ENCODE data around the gene PAX3.

The PAX3 gene

DNA sequence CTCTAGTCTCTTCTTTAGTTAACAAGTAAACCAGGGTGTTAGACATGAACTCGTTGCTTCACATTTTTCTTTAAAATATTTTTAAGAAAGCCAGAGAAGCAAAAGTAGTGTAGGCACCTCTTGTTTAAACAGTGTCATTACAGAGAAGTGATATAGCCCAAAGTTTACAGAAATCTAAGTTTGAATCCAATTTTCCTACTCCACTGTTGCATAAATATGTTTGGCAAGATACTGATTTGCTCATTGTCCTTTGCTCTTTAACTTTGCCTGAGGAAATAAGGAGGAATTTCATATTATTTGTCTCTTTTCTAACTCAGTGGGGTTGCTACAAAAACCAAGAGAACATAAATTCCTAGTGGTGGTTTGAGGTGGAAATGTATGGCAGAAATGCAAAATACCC is 81.1 kb downstream of the PAX3 start:
- Histone ChIP-seq H3K27me3 (ENCODE audit: control insufficient read depth, insufficient read depth, low read length) (no peaks in the 10 kb centered on the region), H3K4me3 (ENCODE audit: low read length) (no peak overlapping the region), H3K36me3 (ENCODE audit: control insufficient read depth, insufficient read depth, low read length) (no peaks in the 10 kb centered on the region), H3K9ac (ENCODE audit: low read length) (no peak overlapping the region), H3K4me1 (ENCODE audit: control insufficient read depth, insufficient read depth, low read length) (no peaks in the 10 kb centered on the region), H3K9me3 (ENCODE audit: control insufficient read depth, low read length) (no peaks in the 10 kb centered on the region)

DNA sequence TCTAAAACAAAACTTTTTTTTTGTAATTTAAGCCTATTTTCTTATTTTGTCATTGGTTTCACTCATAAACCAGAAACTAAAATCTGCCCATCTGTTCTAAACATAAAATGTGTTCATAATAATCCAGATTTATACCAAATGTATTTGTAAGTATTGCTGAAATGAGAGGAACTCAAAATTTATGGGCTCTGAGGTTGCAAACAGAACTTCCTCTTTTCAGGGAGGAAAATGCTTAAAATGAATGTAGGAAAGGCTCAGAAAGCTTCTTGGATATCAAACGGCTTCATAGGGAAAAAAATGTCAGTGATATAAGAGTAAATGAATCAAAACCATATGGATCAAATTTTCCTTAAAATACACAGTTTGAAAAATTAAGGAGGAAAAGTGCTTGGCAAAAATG is 83.9 kb downstream of the PAX3 start:
- Histone ChIP-seq H3K27me3 (ENCODE audit: control insufficient read depth, insufficient read depth, low read length) (no peaks in the 10 kb centered on the region), H3K36me3 (ENCODE audit: control insufficient read depth, insufficient read depth, low read length) (no peaks in the 10 kb centered on the region), H3K4me3 (ENCODE audit: low read length) (no peak overlapping the region), H3K9me3 (ENCODE audit: control insufficient read depth, low read length) (no peaks in the 10 kb centered on the region), H3K4me1 (ENCODE audit: control insufficient read depth, insufficient read depth, low read length) (no peaks in the 10 kb centered on the region), H3K9ac (ENCODE audit: low read length) (no peak overlapping the region)

DNA sequence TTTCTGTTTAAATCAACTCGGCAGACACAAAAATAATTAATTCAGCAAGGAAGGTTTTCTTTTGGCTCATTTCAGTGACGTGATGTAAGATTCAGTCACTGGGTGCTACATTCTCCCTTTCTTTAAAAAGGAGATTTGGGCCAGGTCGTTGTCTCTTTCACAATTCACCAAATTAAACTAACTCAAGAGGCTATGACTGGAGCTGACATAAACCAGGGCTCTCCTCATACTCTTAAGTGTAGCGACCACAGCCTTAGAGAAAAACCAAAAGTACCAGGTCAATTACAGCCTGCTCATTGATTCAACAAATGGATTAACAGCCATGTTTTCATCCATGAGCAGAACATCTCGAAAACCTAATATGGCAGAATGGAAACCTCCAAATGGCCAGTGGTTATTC is 85.7 kb downstream of the PAX3 start:
- H3K4me1 ChIP-seq (ENCODE audit: control insufficient read depth, insufficient read depth, low read length): no peaks in the 10 kb centered on the region

DNA sequence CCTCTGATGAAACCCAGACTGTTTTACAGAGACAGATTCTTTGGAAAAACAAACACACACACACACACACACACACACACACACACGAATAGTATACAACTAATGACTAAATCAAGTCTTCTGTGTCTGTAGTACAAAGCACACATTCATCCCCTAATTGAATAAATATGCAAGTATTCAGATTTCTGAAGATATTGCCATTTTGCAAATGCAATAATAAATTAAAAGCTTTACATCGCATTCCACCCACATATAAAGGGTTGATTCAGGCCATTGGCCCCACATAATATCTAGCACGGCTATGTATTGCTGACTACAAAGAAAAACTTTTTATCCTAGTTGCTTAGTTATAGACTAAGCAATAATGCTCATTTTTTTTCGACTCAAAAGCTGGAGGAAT is 86.2 kb downstream of the PAX3 start:
- Histone ChIP-seq H3K9me3 (ENCODE audit: control insufficient read depth, low read length) (no peaks in the 10 kb centered on the region), H3K4me3 (ENCODE audit: low read length) (no peak overlapping the region), H3K36me3 (ENCODE audit: control insufficient read depth, insufficient read depth, low read length) (no peaks in the 10 kb centered on the region), H3K9ac (ENCODE audit: low read length) (no peak overlapping the region), H3K27me3 (ENCODE audit: control insufficient read depth, insufficient read depth, low read length) (no peaks in the 10 kb centered on the region), H3K4me1 (ENCODE audit: control insufficient read depth, insufficient read depth, low read length) (no peaks in the 10 kb centered on the region)

More for the DNA sequence above, 85.7 kb downstream of the PAX3 start:
- Histone ChIP-seq H3K9me3 (ENCODE audit: control insufficient read depth, low read length) (no peaks in the 10 kb centered on the region), H3K27me3 (ENCODE audit: control insufficient read depth, insufficient read depth, low read length) (no peaks in the 10 kb centered on the region), H3K9ac (ENCODE audit: low read length) (no peak overlapping the region), H3K4me3 (ENCODE audit: low read length) (no peak overlapping the region), H3K36me3 (ENCODE audit: control insufficient read depth, insufficient read depth, low read length) (no peaks in the 10 kb centered on the region)

DNA sequence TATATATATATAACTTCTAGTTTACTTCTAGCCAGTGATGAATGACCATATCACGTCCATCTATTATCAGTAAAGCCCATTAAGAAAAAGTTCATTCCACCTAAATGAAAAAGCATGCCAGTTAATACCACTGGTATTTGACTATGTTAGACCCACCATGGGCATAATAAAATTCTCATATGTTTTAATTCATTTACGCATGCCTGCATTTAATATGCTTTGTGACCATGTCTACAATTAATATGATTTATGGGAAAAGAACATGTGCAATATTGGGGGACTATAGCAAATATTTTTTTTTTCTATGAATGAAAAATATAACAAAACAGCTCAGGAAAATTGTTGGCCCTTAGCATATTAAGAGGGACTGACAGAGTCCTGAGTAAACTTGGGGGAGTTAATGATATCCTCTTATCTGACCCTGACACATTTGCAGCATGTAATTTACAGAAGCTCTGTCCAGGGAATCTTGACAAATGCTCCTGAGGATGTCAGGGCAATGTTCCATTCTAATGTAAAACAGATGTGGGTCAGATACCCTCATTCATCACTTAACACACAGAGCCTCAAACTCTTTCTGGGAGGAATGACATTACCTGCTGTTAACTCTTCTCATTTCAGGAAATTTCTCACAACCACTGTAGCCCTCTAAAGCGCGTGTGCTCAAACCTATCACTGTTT is 90.6 kb downstream of the PAX3 start:
- Histone ChIP-seq H3K9ac (ENCODE audit: low read length) (no peak overlapping the region), H3K4me1 (ENCODE audit: control insufficient read depth, insufficient read depth, low read length) (no peaks in the 10 kb centered on the region), H3K27me3 (ENCODE audit: control insufficient read depth, insufficient read depth, low read length) (no peaks in the 10 kb centered on the region), H3K9me3 (ENCODE audit: control insufficient read depth, low read length) (no peaks in the 10 kb centered on the region), H3K4me3 (ENCODE audit: low read length) (no peak overlapping the region), H3K36me3 (ENCODE audit: control insufficient read depth, insufficient read depth, low read length) (no peaks in the 10 kb centered on the region)

DNA sequence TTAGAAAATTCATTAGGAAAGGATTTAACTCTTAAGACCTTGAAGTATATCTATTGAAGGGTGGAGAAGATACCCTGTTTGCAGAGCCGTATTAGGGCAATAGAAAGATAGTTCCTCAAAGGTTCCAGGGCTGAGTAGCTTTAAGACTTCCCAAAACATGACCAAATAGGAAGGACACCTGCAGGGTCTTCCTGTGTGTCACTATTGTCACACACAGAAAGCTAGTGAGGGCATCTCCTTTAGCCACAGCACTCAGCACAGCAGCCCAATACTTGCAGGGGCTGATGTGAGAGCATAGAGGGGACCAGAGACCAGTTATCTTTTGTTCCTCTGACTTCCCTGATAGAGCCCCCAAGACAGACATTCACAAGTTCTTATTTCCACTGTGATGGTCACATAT is 93.7 kb downstream of the PAX3 start:
- H3K4me1 ChIP-seq (ENCODE audit: control insufficient read depth, insufficient read depth, low read length): no peaks in the 10 kb centered on the region
- no peaks in the 10 kb centered on the region for H3K9me3 ChIP-seq (ENCODE audit: control insufficient read depth, low read length)
- H3K9ac ChIP-seq (ENCODE audit: low read length): no peak overlapping the region
- no peaks in the 10 kb centered on the region for H3K36me3 ChIP-seq (ENCODE audit: control insufficient read depth, insufficient read depth, low read length)
- no peak overlapping the region for H3K4me3 ChIP-seq (ENCODE audit: low read length)
- no peaks in the 10 kb centered on the region for H3K27me3 ChIP-seq (ENCODE audit: control insufficient read depth, insufficient read depth, low read length)

DNA sequence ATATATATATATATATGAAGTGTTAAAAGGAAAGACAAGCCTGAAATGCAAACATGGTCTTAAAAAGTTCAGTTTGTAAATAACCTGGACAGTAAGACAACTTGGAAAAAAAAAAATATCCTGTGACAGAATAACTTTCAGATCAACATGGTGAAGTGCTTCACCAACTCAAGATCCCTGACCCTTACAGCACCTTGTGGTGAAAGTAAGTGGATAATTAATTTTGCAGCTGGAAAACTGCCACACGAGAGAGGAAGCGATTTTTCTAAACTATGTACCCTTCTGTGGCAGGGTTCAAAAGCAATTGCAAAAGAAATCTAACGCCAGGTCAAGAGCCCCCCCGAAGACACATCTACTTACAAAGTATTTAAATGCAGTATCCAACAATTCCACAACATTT is 95.8 kb downstream of the PAX3 start:
- Histone ChIP-seq H3K4me1 (ENCODE audit: control insufficient read depth, insufficient read depth, low read length) (no peaks in the 10 kb centered on the region), H3K9ac (ENCODE audit: low read length) (no peak overlapping the region), H3K9me3 (ENCODE audit: control insufficient read depth, low read length) (no peaks in the 10 kb centered on the region), H3K36me3 (ENCODE audit: control insufficient read depth, insufficient read depth, low read length) (no peaks in the 10 kb centered on the region), H3K4me3 (ENCODE audit: low read length) (no peak overlapping the region), H3K27me3 (ENCODE audit: control insufficient read depth, insufficient read depth, low read length) (peaks cover 2% of the 10 kb centered on the region)

DNA sequence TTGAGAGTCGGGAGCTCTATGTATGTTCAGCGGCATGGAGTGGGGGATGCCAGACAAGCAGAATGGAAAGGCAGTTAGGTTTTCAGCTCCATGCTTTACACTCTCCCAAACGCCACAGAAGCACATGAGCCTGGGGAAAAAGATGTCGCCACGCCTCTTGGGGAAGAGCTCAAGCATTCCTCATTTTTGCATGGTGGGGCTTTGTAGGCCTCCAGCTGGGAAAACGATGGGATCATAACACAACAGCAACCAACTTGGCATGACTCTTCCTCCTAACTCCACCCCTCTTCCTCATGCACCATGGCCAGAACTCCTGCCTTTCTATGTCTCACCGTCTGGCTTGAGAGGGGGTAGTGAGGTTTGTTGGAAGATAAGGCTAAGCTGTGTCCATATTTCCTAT is 102.6 kb downstream of the PAX3 start:
- Histone ChIP-seq H3K9ac (ENCODE audit: low read length) (no peak overlapping the region), H3K4me1 (ENCODE audit: control insufficient read depth, insufficient read depth, low read length) (no peaks in the 10 kb centered on the region), H3K27me3 (ENCODE audit: control insufficient read depth, insufficient read depth, low read length) (peaks cover 2% of the 10 kb centered on the region), H3K4me3 (ENCODE audit: low read length) (no peak overlapping the region), H3K36me3 (ENCODE audit: control insufficient read depth, insufficient read depth, low read length) (no peaks in the 10 kb centered on the region), H3K9me3 (ENCODE audit: control insufficient read depth, low read length) (no peaks in the 10 kb centered on the region)

DNA sequence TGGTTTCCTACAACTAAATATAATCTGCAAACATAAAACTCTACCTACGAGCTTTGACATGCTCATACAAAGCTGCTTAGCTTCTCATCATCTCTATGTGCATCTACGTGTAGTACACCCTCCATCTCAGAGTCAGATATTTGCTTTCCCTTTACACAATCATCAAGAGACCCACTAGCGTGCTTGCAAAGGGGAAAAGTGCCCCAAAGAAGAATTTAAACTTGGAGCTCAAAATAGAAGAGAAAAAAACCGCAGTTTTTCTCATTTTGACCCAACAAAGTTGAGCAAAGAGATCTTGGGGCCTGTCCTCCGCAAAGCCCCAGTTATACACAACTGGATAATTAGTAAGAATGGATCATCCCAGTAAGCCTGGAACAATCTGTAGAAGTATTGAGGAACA is 104.1 kb downstream of the PAX3 start:
- H3K9me3 ChIP-seq (ENCODE audit: control insufficient read depth, low read length): no peaks in the 10 kb centered on the region
- H3K4me3 ChIP-seq (ENCODE audit: low read length): no peak overlapping the region
- H3K4me1 ChIP-seq (ENCODE audit: control insufficient read depth, insufficient read depth, low read length): no peaks in the 10 kb centered on the region
- no peak overlapping the region for H3K9ac ChIP-seq (ENCODE audit: low read length)
- peaks cover 2% of the 10 kb centered on the region for H3K27me3 ChIP-seq (ENCODE audit: control insufficient read depth, insufficient read depth, low read length)
- no peaks in the 10 kb centered on the region for H3K36me3 ChIP-seq (ENCODE audit: control insufficient read depth, insufficient read depth, low read length)

DNA sequence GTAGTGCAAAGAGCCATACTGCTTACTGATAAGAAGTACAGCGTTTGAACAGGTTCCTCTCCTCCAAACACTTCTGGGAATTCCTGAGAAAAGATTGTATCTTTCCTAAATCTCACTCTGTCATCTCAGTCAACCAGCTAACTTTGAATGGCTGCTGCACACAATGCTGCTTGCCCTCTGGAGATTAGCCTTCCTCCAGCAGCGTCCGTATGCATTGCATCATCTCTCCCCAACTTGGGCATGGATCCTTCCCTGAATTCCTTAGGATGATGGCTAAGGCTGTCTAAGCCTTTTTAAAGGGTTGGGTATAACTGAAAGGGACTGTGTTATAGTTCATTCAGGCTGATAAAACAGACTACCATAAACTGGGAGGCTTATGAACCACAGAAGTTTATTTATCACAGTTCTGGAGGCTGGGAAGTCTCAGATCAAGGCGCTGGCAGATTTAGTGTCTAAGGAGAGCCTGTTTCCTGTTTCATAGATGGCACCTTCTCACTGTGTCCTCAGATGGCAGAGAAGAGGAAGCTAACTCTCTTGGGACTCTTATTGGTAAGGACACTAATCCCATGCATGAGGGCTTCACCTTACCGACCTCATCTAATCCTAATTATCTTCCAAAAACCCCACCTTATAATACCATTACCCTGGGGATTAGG is 105.3 kb downstream of the PAX3 start:
- H3K4me3 ChIP-seq (ENCODE audit: low read length): no peak overlapping the region
- H3K36me3 ChIP-seq (ENCODE audit: control insufficient read depth, insufficient read depth, low read length): no peaks in the 10 kb centered on the region
- no peak overlapping the region for H3K9ac ChIP-seq (ENCODE audit: low read length)
- no peaks in the 10 kb centered on the region for H3K9me3 ChIP-seq (ENCODE audit: control insufficient read depth, low read length)
- no peaks in the 10 kb centered on the region for H3K27me3 ChIP-seq (ENCODE audit: control insufficient read depth, insufficient read depth, low read length)
- H3K4me1 ChIP-seq (ENCODE audit: control insufficient read depth, insufficient read depth, low read length): no peaks in the 10 kb centered on the region

DNA sequence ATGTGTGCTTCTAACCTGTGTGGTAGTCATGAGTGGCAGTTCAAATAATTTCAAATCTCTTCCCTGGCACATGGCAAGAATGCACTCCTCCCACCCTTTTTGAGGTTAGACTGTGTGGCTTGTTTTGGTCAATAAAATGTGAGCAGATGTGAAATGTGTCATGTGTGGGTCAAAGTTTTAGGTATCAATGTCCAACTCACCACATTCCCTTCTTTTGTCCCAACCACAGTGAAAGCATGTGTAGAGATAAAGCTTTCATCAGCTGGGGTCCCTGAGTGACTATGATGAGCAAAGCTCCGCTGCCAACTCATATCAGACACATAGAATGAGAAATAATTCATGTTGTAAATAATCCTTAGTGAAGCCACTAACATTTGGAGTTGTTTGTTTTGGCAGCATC is 118.2 kb downstream of the PAX3 start:
- Histone ChIP-seq H3K4me1 (ENCODE audit: control insufficient read depth, insufficient read depth, low read length) (no peaks in the 10 kb centered on the region), H3K9ac (ENCODE audit: low read length) (no peak overlapping the region)

DNA sequence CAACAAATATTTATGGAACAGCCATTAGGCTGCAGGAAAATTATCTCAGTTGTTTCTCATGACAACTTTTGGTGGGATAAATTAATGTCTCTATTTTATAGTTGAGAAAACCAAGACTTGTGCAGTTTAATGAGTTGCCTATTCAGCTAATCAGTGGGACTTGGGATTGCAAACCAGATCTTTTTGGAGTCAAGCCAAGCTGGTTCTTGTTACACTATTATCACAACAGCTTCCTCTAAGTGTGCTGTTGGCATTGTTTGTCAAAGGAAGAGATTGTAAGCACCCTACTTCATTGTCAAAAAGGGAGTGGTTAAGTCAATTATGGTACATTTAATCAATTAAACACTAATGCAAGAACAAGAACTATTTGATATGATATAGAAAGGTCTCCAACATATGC is 119.2 kb downstream of the PAX3 start:
- Histone ChIP-seq H3K9ac (ENCODE audit: low read length) (no peak overlapping the region), H3K4me3 (ENCODE audit: low read length) (no peak overlapping the region), H3K4me1 (ENCODE audit: control insufficient read depth, insufficient read depth, low read length) (no peaks in the 10 kb centered on the region), H3K9me3 (ENCODE audit: control insufficient read depth, low read length) (no peaks in the 10 kb centered on the region), H3K36me3 (ENCODE audit: control insufficient read depth, insufficient read depth, low read length) (no peaks in the 10 kb centered on the region), H3K27me3 (ENCODE audit: control insufficient read depth, insufficient read depth, low read length) (no peaks in the 10 kb centered on the region)

More for the DNA sequence above, 118.2 kb downstream of the PAX3 start:
- Histone ChIP-seq H3K4me3 (ENCODE audit: low read length) (no peak overlapping the region), H3K36me3 (ENCODE audit: control insufficient read depth, insufficient read depth, low read length) (no peaks in the 10 kb centered on the region), H3K9me3 (ENCODE audit: control insufficient read depth, low read length) (no peaks in the 10 kb centered on the region), H3K27me3 (ENCODE audit: control insufficient read depth, insufficient read depth, low read length) (no peaks in the 10 kb centered on the region)

All from mucosa of stomach (tissue), 1 donor.